HL-60/S4 (cell line): ENCODE results near the gene CIRBP.

Experiments
- in situ Hi-C: fragments of 300-500 bp; cut with MboI; formaldehyde crosslinking; loops from 2 replicates; pipeline ENCODE4 v1.14.3; 2022; ENCODE audit warnings: low sequenced_read_pairs

The CIRBP gene

DNA sequence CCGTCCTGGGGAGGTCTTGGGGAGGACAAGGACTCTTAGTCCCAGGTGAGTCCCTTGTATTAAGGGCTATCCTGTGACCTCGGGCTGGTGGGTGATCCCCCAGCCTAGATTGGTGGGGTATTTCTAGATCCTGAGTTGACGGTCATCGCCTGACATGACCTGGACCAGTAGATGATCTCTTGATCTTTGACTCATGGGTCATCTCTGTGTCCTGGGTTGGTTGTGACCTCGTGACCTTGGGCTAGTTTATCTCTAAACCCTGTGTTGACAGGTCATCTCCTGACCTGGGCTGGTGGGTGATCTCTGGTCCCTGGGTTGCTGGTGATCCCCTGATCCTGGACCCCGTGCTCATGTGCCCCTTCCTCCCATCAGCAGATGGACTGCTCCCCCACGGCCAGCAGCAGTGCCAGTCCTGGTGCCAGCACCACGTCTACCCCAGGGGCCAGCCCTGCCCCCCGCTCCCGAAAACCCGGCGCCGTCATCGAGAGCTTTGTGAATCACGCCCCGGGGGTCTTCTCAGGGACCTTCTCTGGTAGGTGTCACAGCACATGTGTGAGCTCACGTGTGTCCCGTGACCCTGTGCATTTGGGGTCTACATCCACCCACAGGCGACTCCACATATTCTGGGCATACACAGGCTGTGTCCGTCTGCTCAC is 14.5 kb upstream of the CIRBP start:
- in situ Hi-C loops: no loop called here

DNA sequence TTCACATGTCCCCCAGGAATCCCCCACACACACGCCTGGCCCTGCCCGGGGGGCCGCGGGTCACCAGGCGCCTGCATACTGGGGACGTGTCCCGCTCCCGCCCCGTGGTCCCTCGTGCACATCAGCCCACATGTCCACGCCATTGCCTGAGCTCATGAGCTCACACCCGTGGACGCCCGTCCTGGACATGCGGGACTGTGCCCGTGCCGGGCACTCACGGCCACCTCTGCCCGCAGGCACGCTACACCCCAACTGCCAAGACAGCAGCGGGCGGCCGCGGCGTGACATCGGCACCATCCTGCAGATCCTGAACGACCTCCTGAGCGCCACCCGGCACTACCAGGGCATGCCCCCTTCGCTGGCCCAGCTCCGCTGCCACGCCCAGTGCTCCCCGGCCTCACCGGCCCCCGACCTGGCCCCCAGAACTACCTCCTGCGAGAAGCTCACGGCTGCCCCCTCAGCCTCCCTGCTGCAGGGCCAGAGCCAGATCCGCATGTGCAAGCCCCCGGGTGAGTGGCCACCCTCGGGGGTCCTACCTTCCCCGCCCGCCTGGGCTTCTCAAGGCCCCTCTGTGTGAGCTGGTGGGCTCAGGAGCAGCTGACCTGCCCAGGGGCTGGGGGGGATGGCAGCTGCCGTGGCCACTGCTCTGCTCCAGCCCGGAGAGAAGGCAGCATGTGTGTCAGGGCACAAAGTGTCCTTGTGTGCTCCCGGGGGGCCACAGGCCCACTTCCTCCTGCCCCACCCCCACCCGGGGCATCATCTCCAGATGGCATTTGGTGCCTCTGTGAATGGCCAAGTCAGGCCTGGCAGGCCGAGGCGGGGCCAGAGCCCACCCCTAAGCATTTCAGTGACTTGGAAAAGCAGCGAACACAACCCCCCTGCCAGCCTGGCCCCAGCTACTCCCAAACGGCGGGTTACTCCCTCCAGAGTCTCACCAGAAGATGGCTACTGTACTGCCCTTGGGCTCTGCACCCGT is 13.7 kb upstream of the CIRBP start:
- in situ Hi-C loops: no loop called here

DNA sequence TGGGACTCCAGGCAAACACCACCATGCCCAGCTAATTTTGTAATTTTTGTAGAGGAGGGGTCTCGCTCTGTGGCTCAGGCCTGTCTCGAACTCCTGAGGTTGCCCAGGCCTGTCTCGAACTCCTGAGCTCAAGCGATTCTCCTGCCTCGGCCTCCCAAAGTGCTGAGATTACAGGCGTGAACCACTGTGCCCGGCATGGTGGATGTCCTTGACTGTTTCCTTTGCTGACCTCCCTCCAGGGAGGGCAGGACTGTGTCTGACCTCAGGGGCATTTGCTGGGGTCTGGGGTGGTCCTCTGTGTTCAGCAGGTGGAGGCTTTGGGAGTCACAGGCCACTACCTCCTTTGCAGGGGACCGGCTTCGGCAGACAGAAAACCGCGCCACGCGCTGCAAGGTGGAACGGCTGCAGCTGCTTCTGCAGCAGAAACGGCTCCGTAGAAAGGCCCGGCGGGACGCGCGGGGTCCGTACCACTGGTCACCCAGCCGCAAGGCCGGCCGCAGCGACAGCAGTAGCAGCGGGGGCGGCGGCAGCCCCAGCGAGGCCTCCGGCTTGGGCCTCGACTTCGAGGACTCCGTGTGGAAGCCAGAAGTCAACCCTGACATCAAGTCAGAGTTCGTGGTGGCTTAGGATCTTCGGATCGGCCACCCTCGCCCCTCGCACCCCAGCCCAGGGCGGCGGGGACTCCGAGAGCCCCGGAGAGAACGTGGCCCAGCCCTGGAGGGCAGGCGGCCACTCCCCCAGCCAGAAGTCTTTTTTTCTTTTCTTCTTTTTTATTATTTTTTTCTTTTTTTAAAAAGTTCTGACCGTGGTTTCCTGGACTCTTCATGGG is 12.3 kb upstream of the CIRBP start:
- in situ Hi-C loops: no loop called here

DNA sequence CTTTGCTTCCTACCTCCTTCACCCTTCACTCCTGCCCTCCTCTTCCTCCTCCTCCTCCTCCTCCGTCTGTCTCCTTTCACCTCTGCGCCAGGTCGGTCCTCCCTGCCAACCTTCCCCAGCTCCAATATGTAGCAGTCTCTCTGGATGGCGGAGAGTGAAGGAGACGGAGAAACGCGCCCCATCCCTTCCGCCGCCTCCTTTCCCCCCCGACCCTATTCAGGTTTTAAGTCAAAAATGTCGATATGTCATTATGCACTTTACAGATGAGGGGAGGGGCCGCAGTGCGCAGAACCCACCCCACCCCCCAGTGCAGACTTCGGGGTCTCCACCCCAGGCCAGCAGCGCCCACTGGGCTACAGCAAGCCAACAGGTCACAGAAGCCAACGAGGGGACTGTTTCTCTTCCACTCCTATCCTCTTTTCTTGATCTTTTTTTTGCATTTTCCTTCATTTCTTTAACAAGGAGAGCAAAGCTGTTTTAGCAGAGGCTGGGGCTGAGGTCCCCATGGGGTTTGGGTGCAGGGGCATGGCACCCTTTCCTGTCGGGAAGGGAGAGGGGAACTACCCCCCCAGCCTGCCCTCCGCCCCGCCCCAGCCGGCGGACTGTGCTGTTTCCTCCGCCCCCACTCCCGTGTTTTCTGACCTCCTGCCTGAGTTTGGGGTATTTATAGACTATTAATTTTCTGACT is 11.5 kb upstream of the CIRBP start:
- in situ Hi-C loops: no loop called here

DNA sequence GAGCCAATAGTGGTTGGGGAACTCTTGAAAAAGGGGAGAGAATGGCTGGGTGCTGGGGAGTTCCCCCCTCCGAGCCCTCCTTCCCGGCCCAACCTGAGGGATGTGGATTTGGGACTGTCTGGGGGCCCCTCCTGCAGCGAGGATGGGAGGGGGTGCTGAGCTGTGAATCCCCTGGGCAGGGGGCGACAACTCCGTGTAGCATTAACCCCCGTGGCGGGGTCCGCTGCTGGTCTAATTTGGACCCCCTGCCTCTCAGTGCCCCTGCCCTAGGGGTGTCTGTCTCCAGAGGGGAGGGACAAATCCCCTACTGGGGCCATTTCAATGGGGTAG is 11.0 kb upstream of the CIRBP start:
- in situ Hi-C loops: no loop called here

DNA sequence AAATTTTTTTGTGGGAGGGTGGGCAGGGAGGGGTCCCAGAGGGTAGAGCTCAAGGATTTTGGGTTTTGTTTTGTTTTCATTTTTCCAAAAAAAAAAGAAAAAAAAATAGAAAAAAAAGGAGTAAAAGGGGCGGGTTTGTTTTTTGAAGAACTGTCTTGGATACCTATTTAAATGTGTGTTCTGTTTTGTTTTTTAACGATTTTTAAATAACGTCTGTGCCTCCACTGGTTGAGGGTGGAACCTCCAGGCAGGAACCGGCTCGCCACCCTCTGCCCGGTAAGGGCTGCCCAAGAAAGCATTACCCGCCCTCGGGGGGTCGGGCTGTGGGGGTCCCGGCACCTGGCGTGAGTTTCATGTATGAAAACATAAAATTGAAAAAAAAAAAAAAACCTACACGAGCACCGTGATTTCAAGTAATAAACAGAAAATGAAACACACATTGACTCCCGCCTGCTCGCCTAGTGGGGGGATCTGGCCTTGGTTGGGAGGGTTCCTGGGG is 10.4 kb upstream of the CIRBP start:
- in situ Hi-C loops: no loop called here

DNA sequence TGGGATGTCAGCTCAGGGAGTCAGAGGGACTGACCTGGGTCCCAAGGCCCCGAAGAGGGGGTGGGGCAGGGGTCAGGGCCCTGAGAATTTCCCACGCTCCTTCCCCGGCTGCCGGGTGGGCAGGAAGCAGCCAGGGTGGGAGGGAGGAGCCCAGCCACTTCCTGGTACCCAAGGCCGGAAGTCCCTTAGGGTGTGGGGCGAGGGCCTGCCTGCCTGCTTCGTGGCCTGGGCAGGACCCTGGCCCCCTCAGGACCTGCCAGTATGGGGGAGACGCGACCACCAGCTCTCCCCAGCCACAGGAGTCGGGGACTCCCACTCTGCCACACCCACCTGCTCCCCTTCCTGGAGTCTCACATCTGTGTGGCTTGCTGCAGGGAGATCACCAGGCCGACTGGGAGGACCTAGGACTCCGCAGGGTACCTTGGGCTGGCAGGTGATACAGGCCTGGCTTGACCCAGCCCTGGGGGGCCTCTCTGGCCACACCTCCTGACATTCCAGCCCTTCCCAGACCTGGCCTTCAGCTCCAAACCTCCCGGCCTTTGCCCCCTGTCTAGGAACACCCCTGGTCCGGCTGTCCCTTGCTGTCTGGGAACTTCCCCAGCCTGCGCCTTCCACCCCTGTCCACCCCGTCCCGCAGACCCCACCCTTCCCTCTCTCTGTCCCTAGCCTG is 9.8 kb upstream of the CIRBP start:
- in situ Hi-C loops: no loop called here

DNA sequence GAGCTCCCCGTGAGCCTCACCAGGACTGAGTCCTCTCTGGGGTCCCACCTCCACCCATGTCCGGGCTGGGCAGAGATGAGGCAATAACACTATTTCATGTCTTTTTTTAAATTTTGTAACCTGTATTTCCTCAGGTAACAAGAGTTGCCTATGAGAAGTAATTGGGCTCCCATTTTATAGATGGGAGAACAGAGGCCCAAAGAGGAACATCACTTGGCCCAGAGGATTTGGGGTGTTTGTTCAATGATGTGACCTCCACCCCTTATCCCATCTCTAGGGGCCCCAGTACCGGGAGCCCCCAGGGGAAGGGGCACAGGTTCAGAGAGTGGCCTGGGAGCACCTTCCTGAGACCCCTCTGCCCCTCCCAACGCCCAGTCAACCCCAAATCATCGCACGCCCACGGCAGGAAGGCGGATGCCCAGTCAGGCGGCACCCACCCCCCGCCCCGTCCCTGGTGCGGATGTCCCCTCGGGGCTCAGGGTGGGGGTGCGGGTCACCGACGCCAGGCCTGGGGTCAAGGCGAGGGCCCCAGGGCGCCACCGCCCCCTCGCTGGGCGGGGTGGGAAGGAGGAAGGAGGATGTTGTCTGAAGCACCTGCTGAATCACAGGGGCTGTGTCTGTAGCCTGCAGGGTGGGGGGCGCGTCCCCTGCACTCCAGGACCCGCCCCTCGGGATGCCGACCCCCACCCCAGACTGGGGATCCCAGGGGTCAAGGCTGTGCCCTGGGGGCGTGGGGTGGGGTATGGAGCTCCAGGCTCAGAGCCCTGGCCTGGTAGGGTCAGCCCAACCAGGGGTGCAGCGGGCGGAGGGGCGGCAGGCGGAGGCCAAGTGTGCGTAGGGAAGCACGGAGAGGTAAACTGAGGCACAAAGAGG is 9.0 kb upstream of the CIRBP start:
- in situ Hi-C loops: no loop called here

DNA sequence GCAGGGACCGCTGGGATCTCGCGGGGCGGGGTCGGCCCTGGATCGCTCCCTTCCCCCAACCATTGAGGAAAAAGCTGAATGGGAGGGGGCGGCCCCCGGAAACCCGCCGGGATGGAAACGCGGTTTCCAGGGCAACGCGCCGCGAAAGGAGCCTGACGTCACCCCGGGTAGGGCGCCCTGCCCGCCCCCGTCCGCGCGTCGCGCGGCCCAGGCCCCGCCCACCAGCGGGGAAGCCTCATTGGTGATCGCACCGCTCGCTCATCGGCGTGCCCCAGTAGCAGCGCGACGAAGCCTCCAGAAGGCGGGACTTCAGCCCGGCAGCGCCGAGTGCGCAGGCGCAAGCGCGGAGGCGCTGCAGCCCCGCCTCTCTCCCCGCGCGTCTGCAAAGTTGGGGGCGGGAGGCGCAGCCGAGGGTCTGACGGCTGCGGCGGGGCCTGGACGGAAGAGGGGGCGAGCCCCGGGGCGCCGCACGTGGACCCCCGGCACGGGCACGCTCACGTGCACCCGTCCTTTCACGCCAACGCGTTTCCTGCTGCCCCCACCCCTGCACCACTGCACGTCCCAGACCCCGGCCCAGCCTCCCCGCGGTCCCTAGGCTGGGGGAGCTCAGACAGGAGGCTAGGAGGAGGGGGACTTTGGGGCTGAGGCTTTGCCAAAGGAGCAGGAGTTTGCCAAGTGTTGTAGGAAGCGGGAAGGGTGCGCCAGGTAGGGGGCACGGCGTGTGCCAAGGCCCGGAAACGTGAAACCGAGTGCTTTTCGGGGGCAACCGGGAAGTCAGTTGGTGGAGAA is 8.2 kb upstream of the CIRBP start:
- in situ Hi-C loops: no loop called here

DNA sequence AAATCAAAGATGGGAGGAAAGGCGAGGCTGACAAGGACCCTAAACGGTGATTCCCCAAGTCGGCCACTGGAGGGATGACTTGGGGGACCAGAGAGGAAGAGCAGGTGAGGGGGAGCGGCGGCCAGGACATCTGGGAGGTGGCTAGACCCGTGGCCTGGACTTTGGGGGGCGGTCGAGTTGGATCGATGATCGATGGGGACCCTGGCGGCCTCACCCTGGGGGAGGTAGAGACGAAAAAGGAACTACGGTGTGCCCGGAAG is 7.7 kb upstream of the CIRBP start:
- in situ Hi-C loops: no loop called here

DNA sequence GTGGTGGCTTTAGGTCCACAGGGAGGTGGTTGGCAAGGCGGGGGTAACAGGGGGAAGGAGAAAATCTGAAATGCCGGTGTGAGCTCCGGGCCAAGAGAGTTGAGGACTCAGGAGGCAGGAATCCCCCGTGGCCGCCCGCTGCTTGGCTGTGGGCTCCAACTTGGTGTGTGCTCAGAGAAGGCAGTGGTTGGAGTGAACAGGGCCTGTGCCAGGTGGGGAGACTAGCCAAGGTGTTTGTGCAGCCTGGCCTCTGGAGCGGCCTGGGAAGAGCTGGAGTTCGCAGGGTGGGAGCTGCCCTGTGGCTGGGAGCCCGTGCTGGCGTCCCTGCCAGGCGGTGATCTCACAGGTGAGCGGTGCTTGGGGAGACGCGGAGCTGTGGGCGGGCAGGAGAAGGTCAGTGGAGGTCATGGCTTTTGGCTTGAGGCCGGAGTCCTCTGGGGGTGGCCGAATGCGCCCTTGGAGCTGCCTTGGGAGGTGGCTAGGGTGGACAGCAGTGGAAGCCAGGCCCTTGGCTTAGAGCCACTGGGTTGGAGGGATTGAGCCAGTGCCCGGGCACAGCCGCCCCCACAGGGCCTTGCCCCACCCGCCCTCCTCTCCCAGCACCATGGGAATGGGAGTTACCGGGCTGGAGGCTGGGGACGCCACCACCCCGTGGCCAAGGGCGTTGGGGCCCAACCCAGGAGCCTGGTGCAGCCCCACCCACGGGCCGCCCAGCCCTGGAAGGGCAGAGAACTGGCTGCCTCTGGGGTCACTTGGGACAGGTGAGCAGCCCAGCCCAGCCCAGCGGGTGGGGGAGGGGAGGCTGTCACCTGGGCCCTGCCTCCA is 7.1 kb upstream of the CIRBP start:
- in situ Hi-C loops: no loop called here

DNA sequence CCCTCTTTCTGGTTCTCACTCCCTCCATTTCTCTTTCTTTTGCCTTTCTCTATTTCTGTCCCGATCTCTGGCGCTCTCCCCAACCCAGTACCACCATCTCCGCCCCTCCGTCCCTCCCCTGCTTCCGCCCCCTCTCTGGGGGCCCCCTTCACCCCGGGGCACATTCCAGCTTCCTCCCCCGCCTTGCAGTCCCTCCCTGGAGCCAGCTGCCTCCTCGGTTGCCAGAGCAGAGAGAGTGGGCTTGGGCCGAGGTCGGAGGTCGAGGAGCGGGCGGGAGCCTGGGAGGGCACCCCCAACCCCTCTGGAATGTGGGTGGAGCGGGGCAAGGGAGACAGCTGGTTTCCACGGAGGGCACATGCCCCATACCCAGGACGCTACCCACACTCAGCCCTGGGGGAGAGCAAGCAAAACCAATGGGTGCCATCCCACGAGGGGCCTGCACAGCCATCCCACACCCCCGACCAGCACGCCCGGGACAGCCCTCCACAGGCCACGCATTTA is 6.5 kb upstream of the CIRBP start:
- in situ Hi-C loops: no loop called here

DNA sequence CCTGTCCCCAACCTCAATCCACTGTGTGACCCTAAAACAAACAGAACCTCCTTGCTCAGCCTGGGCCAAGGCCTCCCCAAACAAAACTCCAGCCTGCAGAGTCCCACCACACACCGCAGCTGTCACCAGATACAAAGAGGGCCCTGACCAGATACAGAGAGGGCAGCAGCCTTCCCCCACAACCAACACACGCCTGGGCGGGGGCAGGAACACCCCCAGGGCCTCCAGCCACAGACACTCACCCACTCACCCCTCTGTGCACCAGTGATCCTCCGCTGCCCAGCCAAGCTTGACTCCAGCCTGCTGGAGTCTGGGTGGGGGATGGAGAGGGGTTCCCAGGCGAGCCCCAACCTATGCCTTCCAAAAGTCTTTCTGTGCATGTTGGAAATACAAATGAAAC is 5.9 kb upstream of the CIRBP start:
- in situ Hi-C loops: no loop called here

DNA sequence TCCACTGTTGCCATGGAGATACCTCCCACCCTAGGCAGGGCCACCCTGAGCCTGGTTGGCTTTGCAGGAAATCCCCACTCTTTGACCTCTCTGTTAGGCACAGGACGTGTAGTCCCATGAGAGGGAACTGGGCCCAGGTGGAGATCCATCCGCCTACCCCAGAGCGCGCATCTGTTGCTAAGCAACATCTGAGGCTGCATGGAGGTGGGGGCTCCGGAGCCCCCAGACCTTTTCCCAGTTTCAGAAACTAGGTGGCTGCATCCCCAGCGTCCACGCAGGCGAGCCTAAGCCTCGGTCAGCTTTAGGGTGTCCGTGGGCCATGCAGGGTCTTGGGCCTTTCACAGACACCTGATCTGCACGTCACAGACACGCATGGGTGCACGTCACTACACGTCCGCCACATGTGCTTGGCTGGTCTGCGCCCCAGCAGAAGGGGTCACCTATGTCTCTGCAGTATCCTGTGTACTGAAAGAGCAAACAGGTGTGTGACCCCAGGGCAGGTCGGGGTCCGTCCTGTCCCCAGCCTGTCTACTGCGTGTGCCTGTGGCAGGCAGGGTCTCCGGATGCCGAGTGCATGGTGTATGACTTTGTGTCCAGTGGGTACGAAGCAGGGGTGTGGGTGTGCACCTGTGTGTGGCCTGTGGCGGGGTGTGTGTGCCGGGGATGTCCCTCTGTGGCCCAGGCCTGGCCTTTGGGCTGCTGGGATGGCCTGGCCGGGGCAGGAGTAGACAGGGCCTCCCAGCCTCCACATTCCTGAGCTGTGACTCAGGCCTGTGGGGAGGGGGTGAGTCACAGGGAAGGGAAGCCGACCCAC is 4.1 kb upstream of the CIRBP start:
- in situ Hi-C loops: no loop called here

DNA sequence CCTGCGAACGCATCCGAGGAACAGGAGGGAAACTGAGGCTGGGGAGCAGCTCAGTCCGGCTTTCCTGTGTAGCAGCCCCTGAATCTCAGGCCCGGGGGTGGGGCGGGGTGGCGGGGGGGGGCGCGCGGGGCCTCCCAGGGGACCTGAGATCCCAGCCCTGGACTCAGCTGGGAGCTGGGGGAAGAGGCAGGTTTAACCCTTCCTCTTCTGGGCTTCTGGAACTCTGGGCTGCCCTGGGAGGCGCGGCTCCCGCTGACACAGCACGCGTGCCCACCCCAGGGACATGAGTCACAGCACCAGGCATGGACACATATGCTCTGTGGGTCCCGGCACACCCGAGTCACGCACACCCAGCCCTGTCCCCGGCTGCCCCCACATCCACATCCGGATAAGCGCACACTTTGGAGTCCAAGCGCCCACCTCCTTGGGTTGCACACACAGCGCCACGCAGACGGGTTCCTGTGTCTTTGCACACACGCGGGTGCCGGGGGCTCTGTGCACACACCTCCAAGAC is 3.5 kb upstream of the CIRBP start:
- in situ Hi-C loops: no loop called here

DNA sequence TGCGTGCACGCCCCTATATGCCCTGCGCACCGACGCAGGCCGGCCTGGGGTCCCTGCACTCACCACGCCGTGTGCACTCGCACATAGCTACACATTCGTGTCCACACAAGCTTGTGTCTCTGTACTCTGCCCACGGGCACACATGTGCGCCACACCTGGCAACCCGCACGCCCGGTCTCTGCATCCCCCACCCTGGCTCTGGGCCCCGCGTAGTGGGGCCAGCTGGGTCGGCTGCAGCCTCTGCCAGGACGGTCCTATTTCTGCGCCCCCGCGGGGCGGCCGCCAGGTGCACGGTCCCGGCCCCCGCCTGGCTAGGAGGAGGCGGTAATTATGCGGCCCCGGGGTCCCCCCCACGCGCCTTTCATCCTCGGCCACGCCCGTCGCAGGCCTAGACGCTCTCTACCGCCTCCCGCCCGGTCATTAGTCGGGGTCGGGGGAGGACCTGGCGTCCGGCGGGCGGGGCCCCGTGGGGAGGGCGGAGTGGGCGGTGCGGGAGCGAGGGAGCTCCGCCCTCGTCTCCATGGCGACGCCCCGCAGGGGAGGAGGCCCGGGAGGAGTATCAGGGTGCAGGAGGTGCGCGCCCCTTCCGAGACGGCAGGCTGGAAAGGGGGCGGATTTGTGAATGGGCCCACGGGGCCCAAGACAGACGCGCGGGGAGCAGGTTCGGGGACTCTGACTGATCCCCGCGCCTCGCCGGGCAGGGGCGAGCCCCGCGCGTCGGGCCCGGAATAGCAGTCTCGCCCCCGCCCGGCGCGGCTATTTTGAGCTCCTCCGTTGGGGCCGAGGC is 2.8 kb upstream of the CIRBP start:
- in situ Hi-C loops: no loop called here
